Activated naive CD4-positive, alpha-beta T cell treated with anti-CD3 and anti-CD28 coated beads, Interleukin-2, amount 50 U/mL, for 72 hours (primary cell): ENCODE data around the gene CCDC57. TPM values are rescaled to one million over a fixed set of nuclear protein-coding genes. Genes with fewer than 3 reads are reported as not detected.
A peak's percentile ranks its signal among the peaks of the same experiment; 100 is the strongest.
"Not testable (repeated sequence)": the region's sequence is repeated elsewhere in the genome, so short reads cannot be mapped to it uniquely, and the experiment has no call there.

Experiments
- ATAC-seq, 2 donors: fragments of 150-1000 bp; cut with Tn5 transposase; 2 replicates each; pipeline ENCODE4 v1.10.0; 2021; ENCODE audit warnings: mild to moderate bottlenecking in 2 of 2, moderate library complexity in 2 of 2
- DNase-seq, 2 donors: peaks; one replicate each; pipeline ENCODE4 v3.0.0; 2021 to 2022; ENCODE audit warnings: low spot score in 2 of 2
- H3K27ac Mint-ChIP-seq, 2 donors: one replicate each; pipeline ENCODE4 v1.8.0; 2022; ENCODE audit warnings: mild to moderate bottlenecking in 2 of 2, mixed read lengths in 2 of 2
- H3K36me3 Mint-ChIP-seq, 2 donors: one replicate each; pipeline ENCODE4 v1.8.0; 2022; ENCODE audit warnings: mixed read lengths in 2 of 2
- H3K9me3 Mint-ChIP-seq, 2 donors: one replicate each; pipeline ENCODE4 v1.8.0; 2022; ENCODE audit warnings: mixed read lengths in 2 of 2
- total RNA-seq, 2 donors: library from RNA; stranded (reverse); gene quantifications; one replicate each; pipeline ENCODE4 v1.2.3, GENCODE V29; 2022

Gene CCDC57
- total RNA-seq, 2 donors from 2014 or later, result 34.6 to 51.3 TPM

DNA sequence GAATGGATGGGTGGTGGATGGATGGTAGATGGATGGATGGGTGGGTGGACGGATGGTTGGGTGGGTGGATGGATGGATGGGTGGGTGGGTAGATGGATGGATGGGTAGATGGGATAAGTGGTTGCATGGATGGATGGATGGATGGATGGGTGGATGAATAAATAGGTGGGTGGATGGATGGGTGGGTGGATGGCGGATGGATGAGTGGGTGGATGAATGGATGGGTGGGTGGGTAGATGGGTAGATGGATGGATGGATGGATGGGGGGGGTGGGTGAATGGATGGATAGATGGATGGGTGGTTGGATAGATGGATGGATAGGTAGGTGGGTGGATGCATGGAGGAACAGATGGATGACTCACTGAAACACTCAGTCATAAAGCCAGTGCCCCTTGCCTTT, 63.6 kb downstream of the CCDC57 start:
- Mint-ChIP-seq H3K9me3 (peaks cover 0 to 4% of the 10 kb centered on the region in 2 donors), H3K36me3 (no peaks in the 10 kb centered on the region), H3K27ac (no peak overlapping the region)
- ATAC-seq, result no peak
- DNase-seq, result no peak

- no peak for DNase-seq
- no peaks in the 10 kb centered on the region for H3K36me3 Mint-ChIP-seq
- peaks cover 0 to 4% of the 10 kb centered on the region in 2 donors for H3K9me3 Mint-ChIP-seq
- H3K27ac Mint-ChIP-seq, result no peak overlapping the region
- ATAC-seq, result no peak
Measured at GRCh38 chr17:82148011-82148410, 64.6 kb downstream of the CCDC57 start.

GRCh38 chr17:82146663-82147654, 65.7 kb downstream of the CCDC57 start:
- Mint-ChIP-seq H3K9me3 (peaks cover 0 to 4% of the 10 kb centered on the region in 2 donors), H3K36me3 (no peaks in the 10 kb centered on the region), H3K27ac (no peak overlapping the region)
- DNase-seq, result no peak
- ATAC-seq, result no peak

DNA sequence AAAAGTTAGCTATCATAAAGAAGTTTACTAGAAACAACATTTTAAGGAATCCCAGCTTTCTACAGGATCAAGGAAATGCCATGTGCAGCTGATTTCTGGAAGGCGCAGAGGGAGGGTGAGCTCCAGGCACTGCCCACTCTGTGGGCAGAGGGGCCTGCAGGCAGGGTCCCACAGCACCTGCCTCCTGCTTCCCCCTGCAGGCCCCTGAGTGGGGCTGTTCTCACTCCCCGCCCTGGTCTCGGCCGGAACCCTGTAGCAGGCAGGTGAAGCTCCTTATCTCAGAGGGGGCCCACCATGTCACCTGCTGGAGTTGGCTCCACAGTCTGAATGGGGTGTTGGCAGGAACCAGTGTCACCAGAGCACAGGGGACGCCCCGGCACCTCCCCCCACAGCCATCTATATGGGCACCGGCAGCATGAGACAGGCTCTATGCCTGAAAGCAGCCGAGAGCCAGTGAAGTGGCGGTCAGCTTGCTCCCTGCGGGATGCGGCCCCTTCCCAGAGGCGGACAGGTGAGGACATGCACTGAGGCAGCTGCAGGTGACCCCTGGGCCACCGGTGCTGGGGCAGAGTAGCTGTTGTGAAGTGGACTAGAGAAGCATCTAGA, 67.0 kb downstream of the CCDC57 start:
- Mint-ChIP-seq H3K36me3 (no peaks in the 10 kb centered on the region), H3K27ac (no peak overlapping the region), H3K9me3 (peaks cover 0 to 4% of the 10 kb centered on the region in 2 donors)
- ATAC-seq, result no peak
- no peak for DNase-seq

DNA sequence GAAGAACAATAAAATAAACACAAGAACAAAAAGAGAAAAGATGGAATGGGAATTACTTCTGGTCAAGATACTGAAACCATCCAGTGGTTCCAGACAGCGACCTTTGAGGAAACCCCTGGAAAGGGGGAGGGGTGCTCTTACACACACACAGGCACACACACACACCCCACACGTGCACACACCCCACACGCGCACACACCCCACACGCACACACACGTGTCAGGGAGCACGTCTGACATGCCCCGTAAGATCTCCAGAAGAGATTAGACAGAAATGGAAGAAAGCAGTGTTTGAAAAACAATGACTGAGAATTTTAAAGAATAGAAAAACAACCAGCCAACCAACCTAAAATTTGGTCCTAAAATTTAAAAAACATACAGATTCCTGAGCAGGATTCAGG, 69.3 kb downstream of the CCDC57 start:
- DNase-seq (no peak), ATAC-seq (no peak)
- Mint-ChIP-seq H3K36me3 (no peaks in the 10 kb centered on the region), H3K9me3 (peaks cover 0 to 4% of the 10 kb centered on the region in 2 donors), H3K27ac (peak overlapping the region in 1 of 2 donors; percentile 23)

DNA sequence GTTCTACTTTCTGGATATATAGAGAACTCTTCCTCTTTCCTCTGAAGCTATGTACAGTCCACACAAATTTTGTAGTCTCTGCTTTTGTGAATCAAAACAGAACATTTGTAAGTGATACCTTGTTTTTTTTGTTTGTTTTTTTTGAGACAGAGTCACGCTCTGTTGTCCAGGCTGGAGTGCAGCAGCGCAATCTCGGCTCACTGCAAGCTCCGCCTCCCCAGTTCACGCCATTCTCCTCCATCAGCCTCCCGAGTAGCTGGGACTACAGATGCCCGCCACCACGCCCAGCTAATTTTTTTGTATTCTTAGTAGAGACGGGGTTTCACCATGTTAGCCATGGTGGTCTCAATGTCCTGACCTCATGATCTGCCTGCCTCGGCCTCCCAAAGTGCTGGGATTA, 72.7 kb downstream of the CCDC57 start:
- H3K27ac Mint-ChIP-seq, result peak overlapping the region; percentile 35 to 36
- not testable (repeated sequence) for DNase-seq, ATAC-seq, H3K9me3 Mint-ChIP-seq, H3K36me3 Mint-ChIP-seq

DNA sequence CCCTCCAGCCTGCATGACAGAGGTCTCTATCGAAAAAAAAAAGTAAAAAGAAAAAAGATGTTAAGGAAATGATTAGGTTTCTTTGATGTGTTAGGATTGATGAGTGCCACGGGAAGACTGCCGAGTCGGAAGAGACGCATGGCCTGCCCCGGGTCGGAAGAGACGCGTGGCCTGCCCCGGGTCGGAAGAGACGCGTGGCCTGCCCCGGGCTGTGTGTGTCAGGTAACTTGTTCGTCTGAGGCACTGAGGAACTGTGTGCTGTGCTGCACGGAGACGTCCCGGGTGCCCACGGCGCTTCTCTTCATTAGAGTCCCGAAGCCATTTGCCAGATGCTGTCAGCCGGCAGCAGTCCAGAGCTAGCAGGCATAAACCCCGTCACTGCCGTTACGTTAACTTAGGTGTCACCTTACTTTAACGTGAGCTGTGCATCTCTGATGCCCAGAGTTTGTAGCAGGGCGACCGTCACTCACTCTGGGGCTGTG, 74.1 kb downstream of the CCDC57 start:
- Mint-ChIP-seq H3K9me3 (no peaks in the 10 kb centered on the region), H3K27ac (no peak overlapping the region), H3K36me3 (no peaks in the 10 kb centered on the region)
- ATAC-seq (no peak), DNase-seq (no peak)

- H3K27ac Mint-ChIP-seq, result no peak overlapping the region
- H3K9me3 Mint-ChIP-seq, result no peaks in the 10 kb centered on the region
- no peaks in the 10 kb centered on the region for H3K36me3 Mint-ChIP-seq
- DNase-seq, result no peak
- ATAC-seq, result no peak
Measured at GRCh38 chr17:82134101-82134500, 78.5 kb downstream of the CCDC57 start.

- not testable (repeated sequence) for H3K27ac Mint-ChIP-seq, ATAC-seq, DNase-seq, H3K9me3 Mint-ChIP-seq, H3K36me3 Mint-ChIP-seq
Measured at GRCh38 chr17:82133166-82133953, 79.3 kb downstream of the CCDC57 start.

GRCh38 chr17:82129095-82129494, 83.5 kb downstream of the CCDC57 start:
- H3K36me3 Mint-ChIP-seq, result peaks cover 0 to 9% of the 10 kb centered on the region in 2 donors

GRCh38 chr17:82128287-82128686, 84.4 kb downstream of the CCDC57 start:
- H3K36me3 Mint-ChIP-seq, result peaks cover 0 to 10% of the 10 kb centered on the region in 2 donors
- H3K27ac Mint-ChIP-seq, result no peak overlapping the region
- H3K9me3 Mint-ChIP-seq, result no peaks in the 10 kb centered on the region
- ATAC-seq (no peak), DNase-seq (no peak)

More at GRCh38 chr17:82129095-82129494, 83.5 kb downstream of the CCDC57 start:
- no peak for DNase-seq
- Mint-ChIP-seq H3K27ac (peak overlapping the region in 1 of 2 donors; percentile 60), H3K9me3 (no peaks in the 10 kb centered on the region)
- ATAC-seq, result no peak

DNA sequence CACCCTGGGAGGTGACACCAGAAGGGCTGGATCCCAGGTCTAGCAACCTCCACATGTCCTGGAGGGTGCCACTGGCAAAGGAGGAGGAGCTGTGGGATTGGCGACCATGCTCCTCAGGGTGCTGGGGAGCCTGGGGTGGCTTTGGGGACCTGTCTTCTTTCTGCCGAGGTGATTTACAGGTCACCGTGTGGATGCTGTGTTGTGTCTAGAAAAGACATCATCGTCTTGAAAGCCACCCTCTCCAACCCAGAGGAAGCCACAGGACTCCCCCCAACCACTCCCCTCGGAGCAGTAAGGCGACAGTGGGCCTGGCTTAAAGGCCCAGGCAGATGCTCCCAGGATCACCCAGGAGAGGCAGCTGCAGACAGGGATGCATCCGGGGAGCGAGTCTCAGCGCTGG, 84.9 kb downstream of the CCDC57 start:
- Mint-ChIP-seq H3K9me3 (no peaks in the 10 kb centered on the region), H3K27ac (peak overlapping the region in 1 of 2 donors; percentile 49), H3K36me3 (peaks cover 0 to 10% of the 10 kb centered on the region in 2 donors)
- no peak for ATAC-seq
- no peak for DNase-seq

- Mint-ChIP-seq H3K9me3 (no peaks in the 10 kb centered on the region), H3K36me3 (peaks cover 0 to 10% of the 10 kb centered on the region in 2 donors), H3K27ac (peak overlapping the region in 1 of 2 donors; percentile 77)
- DNase-seq (no peak), ATAC-seq (peak; percentile 12 to 60)
Measured at GRCh38 chr17:82127315-82127595, 85.4 kb downstream of the CCDC57 start.

- peak; percentile 62 to 82 for DNase-seq
- Mint-ChIP-seq H3K36me3 (peaks cover 0 to 10% of the 10 kb centered on the region in 2 donors), H3K9me3 (no peaks in the 10 kb centered on the region), H3K27ac (peak overlapping the region; percentile 77 to 91)
- ATAC-seq, result peak; percentile 90 to 92
Measured at GRCh38 chr17:82126556-82127314, 85.9 kb downstream of the CCDC57 start.

DNA sequence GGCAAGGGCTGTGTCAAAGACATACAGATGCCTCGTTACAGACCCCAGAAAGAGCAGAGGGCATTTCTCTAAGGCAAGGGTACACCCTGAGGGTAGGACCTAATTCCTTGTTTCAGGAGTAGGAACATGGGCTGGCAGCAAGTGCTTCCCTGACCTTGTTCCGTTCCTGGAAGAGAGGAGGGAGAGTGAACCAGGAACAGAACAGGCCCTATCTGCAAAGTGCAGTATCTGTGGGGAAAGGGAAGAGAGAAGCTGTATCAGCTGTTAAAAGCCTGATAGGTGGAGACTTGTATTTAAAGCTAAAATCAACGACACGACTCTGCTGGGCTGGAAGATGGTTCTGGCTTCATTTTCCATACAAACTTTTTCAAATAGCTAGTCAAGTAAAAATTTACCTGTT, 88.5 kb downstream of the CCDC57 start:
- Mint-ChIP-seq H3K27ac (peak overlapping the region; percentile 4 to 59), H3K36me3 (peaks cover 0 to 10% of the 10 kb centered on the region in 2 donors), H3K9me3 (no peaks in the 10 kb centered on the region)
- DNase-seq (no peak), ATAC-seq (no peak)
